Measurements from ENCODE around the gene POFUT2. TPM values are rescaled to one million over a fixed set of nuclear protein-coding genes. Genes with fewer than 3 reads are reported as not detected.

POFUT2 gene
- polyA plus RNA-seq, 1 donor = 39.3 TPM

DNA sequence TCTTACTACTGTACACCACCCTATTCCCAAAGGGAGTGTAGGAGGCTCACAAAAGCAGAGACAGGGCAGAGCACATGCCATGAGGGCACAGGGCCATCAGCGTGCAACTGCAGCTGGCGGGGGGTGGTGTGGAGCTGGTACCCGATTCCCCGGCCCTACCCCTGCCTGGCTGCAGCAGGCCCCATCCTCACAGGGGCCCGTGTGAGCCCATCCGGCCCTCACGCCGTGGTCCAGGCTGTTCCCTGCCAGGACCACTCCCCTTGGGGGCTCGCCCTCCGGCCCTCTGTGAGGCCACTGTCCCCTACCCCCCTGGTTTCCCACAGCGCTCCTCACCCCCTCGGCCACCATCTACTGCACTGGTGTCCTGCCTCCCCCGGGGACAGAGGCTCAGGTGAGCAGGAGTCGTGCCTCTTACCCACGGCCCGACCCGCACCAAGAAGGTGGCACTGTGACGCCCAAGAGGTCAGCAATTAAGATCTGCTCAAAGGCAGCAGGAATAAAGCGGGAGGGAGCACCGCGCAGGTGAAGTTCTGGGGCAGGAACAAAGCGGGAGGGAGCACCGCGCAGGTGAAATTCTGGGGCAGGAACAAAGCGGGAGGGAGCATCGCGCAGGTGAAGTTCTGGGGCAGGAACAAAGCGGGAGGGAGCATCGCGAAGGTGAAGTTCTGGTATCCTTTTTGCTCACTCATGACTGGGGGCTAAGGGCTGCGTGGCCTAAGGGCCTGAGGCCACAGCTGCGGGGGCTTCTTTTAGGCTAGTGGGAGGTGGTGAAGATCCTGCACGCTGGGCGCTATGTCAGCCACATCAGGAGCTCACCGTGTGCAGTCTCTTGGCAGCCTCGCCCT lies 3.9 kb downstream of the POFUT2 start:
- DNase-seq = no peak

DNA sequence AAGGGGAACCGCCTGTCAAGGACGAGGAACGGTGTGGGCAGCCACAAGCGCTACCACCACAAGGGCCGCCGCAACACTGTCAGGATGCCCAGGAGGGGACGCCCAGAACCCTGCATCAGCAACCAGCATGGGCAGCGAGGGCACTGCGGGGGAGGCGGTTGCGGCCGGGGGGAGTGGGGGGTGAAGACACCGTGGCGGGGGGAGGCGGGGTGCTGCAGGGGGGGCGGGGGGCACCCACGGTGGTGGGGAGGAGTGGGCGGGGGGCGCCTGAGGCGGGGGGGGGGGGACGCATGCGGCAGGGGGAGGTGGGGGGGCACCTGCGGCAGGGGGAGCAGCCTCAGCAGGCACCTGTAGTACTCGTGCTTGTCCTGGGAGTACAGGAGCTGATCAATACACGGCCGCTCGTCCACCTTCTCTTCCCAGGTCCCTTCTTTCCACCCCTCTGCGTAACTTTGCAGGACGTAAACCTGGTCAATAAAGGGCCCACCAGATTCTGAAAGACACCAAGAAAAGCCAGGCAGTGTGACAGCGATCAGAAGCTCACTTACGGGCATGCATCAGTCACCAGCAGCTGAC lies 4.6 kb downstream of the POFUT2 start:
- DNase-seq = no peak

DNA sequence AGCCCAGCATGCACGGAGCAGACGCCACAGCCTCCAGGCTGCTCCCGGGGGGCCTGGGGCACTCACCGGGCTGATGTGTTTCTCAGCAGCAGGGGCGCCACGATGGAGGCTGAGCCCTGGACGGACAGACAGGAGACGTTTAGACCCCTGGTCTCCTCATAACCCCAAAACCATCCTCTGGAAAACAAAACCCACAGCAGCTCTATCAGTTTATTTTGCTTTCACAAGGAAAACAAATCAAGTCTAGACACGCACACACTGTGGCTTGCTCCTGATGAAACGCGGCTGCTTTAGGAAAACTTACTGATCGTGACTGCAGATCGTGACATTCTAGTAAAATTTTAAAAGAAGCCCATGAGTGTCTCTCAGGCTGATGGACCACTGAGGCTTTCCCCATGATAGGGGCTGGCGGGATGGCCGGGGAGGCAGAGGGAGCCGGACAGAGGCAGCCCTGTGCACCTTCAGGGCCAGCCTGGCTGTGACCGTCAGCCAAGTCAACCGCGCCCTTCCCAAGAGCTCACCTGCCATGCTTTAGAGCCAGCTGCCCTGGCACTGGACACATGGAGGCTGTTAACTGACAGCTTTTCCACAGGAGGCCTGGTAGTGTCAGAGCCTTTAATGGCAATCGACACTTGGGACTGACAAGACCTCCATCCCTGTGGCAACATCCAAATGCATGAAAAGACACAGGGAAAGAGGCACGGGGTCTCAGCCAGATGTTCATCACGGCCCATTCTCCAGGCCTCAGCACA lies 5.2 kb downstream of the POFUT2 start:
- DNase-seq = no peak

DNA sequence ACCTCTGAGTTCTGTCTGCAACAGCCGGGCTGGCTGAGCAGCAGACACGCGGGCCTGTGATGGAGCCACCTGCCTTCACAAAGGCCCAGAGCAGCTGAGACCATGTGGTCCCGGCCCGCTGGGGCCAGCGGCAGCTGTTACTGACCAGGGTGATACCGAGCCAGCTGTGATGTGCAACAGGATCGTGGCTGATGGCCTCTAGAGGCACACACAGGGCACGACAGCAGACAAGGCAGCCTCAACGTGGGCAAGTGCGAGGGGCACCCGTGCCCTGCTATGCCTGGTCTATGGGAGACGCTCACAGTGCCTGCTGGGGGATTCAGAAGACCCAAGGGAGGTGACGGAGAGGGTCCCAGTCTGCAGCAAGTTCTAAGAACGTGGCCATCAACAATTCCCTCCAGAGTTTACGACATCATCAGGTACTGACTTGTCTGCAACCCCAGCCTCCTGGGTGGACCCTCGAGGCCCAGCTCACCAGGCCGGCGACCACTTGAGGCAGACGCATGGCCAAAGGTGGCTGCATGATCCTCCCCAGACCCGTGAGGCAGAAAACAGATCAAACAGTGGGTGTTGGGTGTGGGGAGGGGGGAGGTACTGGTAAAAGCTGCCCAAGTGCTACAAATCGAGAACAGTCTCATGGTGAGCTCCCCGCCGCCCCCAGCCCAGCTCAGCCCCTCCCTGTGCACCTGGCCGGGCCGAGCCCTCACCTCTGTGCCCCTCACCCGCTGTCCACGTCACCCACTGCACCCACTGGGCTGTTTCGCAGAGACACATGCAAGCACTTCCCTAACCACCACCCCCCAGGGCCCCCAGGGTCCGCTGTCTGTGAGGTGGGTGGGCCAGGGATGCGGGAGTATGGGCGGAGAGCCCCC lies 6.0 kb downstream of the POFUT2 start:
- no peak for DNase-seq

DNA sequence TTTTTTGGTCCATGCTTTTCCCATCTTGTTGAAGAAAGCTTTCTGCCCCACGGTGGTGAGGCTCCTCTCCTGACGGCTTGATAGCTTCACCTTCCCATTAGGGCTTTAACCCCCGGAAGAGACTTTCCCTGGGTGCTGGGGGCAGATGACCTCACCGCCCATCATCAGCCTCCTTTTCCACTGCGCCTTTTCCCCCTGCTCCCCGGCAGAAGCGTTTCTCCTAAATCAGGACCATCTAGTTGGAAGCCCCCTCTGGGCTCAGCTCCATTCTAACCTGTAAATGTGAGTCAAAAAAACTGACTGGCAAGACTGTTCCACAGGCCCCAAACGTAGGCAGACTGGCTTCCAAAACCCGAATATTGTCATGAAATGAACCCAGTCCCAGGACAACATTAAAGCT lies 6.7 kb downstream of the POFUT2 start:
- DNase-seq = no peak

DNA sequence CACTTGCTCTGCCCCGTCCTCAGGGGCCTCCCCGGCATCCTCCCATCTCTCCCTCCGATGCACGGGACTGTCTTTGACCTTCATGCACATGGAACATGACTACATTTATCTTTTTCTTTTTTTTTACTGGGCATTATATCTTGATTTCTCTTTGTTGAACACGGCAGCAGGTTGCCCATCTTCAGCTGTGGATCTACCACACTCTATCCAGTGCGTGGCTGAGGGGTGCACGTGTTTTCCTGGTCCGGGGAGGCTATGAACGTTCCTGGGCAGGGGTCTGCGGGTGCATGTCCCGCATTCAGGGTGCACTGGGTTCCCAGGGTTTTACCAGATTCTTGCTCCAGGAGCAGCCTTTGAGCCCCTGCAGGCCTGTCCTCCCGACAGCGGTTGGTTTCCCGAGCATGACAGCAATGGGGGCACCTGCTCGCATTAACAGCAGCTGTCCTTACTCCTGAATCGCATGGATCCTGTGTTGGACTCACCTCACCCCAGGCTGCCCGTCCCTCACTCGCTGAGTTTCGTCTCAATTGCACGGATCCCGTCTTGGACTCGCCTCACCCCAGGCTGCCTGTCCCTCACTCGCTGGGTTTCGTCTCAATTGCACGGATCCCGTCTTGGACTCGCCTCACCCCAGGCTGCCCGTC lies 7.4 kb downstream of the POFUT2 start:
- no peak for DNase-seq

DNA sequence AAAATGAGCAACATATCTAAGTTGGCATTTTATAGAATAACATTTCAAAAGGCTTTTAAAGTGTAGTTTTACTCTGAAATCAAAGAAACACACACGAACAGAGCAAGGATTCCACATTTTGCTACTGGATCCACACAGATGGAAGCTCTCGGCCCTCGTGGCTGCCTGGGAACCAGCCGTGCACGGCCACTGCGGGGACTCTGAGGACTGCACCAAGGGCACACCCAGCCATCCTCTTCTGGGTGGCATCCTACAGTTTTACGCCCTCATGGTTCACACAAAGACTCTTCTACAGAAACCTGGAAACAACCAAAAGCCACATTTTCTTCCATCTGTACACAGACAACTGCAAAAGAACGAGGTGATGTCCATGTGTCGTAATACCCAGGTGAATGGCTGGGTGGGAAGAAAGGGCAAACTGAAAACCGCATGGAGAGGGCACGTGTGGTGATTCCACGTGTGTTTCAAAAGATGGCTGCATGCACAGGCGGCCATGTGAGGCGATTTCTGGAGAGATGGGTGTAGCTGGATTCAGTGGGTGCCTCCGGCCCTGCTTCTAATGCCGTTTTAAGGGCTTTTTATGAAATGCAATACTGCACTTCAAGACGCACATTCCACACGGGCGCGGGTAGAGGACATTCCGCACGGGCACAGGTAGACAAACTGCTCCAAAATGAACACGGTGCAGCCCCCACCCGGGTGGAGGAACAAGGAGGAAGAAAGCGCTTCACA lies 8.1 kb downstream of the POFUT2 start:
- no peak for DNase-seq

DNA sequence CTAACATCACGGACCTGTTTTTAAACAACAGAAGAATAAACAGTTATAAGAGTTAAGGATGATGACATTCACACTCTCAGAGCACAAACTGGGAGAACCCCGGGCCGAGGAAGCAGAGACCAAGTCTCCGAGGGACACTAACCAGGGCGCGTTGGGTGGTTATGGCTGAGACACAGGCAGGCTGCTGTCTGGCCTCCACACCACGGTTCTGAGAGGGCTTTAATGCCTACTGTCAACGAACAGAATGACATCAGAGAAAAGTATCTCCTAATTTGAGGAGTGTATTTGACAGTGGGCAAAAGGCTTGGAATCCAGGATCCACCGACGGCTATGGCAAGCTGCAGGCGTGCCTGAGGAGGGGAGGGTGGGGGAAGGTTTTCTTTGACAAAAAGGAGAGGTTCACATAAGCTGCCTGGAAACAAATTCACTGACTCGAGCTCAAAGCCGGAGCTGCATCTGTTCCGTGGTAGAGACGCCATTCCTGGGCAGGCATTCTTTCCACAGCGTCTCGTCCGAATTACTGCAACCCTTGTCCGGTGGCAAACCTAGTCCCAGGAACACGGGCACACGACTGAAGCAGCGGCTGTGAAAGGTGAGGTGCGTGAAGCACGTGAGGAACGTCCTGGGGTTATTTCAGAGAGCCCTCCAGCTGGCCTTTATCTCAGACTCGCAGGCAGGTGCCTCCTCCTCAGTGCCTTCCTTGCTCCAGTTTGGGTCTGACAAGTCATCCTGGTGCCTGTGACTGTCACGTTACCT lies 9.4 kb downstream of the POFUT2 start:
- no peak for DNase-seq

DNA sequence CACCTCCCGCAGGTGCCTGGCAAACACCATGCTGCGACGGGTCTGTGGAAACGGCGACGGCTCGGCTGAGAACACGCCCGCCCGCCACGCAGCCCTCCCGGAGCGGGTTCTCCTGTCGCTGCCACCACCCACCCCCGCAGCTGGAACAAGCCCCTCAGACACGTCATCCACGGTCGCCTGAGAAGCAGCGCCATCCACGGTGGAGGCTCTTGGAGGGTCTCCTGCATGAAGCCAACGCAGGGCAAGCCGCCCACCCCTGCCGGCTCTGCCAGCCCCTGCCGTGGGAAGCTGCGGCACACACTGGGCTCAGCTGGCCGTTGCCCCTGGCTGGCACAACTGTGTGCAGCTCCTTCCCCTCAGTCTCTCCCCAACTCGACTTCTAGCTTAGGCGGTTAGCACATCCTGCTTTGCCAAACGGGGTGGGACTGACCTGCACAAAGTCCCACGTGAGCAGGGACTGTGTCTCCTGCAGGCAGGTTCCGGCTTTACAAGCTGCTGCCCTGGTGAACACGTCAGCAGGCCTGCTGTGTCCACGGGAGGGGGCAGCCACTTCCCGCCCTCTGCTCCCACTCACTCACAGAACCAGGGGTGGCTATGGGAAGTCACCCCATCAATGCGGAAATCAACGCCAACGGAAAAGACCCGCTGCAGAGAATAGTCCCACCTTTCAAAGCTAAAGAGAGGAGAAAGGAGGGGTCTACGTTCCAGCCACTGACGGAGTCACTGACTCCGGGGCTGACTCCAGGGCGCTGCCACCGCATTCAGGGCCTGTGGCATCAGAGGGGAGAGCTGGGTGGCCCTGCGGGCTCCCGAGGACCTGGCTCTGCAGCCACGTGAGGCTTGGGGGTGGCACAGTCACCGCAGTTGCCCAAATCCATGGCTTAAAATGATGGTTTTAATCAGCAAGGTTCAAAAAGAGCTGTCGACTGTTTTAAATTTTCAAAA lies 10.3 kb downstream of the POFUT2 start:
- no peak for DNase-seq

DNA sequence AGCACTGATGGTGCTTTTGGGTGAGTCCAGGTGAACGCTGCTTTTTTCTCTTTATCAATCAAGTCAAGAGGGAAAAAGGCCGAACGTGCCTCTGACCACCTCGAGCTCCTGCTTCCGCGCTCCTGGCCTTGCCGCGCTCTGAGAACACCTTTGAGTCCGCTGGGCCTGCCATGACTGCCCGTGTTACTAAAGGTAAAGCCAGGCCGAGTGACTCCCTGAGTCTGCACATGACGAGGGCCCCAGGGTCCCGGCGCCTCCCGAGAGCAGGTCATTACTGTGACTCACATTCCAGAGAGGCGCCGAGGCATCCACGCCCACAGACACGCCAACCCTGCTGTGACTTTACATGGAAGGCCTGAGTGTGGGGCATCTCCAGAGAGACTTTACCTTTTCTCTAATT lies 11.1 kb downstream of the POFUT2 start:
- DNase-seq = no peak

DNA sequence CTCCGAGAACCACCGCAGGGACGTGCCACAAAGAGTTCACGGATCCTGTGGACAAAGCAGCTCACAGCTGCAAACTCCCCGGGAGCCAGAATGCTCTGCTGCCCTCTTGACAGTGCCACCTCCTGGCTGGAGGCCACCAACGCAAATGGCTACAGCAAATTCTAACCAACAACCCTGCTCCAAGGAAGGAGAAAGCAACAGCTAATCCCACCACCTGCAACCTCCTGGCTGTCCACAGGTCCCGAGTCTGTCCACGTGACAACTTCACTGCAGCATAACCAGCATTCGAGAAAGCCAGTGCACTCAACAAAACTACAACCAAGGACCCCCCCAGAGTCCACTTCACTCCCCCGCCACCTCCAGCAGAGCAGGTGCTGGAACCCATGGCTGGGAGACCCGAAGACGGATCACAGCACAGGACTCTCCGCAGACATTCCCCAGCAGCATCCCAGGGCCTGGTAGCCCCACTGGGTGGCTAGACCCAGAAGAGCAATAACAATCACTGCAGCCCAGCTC lies 17.3 kb downstream of the POFUT2 start:
- no peak for DNase-seq

DNA sequence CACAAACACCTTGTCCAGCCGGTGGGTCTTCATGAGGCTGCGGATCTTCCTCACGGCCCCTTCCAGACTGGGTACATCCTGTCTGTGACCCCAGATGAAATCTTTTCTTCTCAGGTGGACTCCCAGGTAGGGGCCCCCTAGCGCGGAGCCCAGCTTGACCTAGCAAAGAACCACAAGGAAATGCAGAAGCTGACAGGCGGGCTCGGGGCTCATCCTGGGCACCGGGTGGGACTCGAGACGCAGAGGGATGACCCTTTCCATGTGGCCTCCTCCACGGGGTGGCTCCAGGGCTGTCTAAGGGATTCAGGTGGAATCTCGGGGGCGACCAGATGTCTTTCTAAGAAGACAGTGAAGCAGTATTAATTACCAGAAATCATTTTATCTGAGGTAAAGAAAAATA lies 17.8 kb downstream of the POFUT2 start:
- DNase-seq = no peak

DNA sequence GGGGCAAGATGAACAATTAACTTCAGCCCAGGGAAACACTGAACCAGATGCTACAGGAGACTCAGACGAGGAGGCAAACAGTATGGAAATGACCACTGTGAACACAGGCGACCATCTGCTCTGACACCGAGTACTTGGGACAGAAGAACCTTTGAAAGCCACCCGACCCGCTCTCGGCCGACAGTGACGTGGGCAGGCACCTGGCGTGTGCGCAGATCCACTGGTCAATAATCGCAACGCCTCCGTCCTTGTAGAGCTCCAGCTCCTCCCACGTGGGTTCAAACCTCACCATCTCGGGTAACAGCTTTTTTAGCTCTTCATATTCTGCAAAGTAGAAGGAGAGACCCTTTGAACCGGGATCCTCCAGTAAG lies 20.3 kb downstream of the POFUT2 start:
- DNase-seq = no peak

DNA sequence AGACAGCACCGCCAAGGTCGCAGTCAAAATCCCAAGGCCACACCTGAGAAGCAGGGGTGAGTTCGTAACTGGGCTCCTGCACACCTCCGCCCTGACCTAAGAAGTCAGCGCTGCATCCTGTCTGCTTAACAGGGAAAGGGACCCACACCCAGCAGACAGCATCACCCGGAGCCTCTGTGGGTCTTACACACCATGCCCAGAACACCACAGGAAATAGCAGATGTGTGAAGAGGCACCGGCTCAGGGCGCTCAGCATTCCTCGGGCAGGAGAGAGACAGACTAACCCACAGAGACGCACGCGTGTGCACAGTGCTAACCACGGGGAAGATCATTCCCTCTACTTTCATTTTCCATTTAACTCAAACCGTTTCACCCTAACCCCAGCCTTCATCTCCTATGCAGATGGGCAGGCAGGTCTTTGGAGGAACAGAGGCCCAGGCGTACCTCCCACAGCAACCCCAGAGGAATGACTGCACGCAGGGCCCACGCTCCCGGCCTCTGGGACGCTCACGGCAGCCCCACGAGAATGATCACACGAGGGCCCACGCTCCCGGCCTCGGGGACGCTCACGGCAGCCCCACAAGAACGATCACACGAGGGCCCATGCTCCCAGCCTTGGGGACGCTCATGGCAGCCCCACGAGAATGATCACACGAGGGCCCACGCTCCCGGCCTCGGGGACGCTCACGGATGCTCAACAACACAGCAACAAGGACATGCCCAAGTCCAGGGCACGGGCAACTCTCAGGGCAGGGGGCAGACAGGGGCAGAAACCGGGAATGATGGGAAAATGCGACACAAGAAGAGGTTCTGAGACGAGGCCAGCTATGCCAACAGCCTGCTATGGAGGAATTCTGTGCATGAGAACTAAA lies 20.9 kb downstream of the POFUT2 start:
- no peak for DNase-seq

DNA sequence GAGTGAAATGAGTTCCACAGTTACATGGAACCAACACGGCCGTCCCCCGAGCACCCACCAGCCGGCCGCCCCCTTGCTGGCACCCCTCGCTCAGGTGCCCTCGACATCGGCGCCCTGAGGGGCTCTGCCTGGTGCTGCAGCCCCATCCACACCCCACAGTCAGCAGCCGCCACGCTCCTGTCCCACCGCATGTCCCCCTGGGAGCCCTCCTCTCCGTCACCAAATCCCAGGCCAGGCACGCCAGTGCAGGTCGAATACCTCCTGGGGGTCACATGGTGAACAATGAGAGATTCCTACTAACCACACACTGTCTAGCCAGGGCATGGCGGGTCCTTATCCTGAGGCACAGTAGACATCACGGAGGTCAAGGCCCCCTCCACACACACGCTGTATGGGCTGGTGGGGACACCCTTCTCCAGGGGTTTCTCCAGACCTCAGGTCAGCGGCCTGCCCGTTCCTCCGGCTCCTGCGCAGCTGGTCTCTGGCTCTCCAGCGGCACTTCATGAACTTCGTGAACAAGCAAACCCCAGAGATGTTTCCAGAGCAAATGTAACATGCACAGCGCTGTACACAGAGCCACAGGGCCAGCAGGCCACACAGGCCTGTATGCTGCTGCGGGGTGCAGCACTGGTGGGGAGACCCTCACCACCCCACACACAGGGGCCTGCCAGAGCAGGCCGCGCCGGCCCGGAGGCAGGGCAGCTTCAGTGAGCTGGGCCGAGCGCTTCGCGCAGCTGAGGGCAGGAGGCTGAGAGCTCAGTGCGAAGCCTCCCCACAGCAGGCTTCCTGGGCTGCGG lies 21.8 kb downstream of the POFUT2 start:
- DNase-seq = no peak

DNA sequence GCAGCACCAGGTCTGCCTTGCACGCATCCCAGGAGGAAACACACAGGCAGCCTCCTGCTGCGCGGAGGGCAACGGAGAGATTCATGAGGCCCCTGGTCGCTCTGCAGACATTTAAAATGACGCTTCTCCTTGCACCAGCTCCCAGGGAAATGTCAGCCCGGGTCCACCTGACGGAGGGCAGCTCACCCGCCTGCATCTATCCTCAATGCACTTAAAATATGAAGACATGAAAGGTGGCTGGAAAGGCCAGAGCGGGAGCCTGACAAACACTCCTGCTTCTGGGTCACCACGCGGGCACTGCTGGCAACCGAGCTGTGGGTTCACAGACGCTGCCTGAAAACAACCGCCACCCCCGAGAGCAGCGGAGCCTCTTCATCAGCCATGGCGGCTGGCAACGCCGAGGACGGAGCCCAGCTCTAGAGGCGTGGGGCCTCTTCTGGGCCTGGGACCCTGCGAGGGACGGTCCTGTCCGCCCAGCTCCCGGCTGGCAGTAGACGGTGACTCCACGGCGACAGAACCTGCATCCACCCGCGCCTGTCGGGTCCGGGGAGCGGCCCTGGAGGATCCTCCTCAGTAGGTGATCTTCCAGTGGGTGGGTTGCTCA lies 22.7 kb downstream of the POFUT2 start:
- no peak for DNase-seq

Measured in left kidney (tissue), 2 donors.